Thymus (tissue), 11 donors: ENCODE data around the gene NDST3. TPM values are rescaled to one million over a fixed set of nuclear protein-coding genes. Genes with fewer than 3 reads are reported as not detected.

ENCODE experiments used
- DNase-seq, 9 donors: peaks; one replicate each; pipeline ENCODE4 v3.0.0-alpha.2; 2013; ENCODE audit warnings: low spot score in 9 of 9, low read depth in 6 of 9, missing footprints in 1 of 9
- H3K27ac ChIP-seq, 2 donors: one replicate each; pipeline ENCODE4 v1.5.1; 2013; ENCODE audit warnings: control low read depth in 1 of 2, low read depth in 1 of 2, low read length in 1 of 2, mild to moderate bottlenecking in 1 of 2, moderate library complexity in 1 of 2
- H3K27me3 ChIP-seq, 2 donors: one replicate each; pipeline ENCODE4 v1.5.1; 2013; ENCODE audit warnings: low read length in 1 of 2; ENCODE audit not compliant: control insufficient read depth in 2 of 2, insufficient read depth in 1 of 2
- H3K36me3 ChIP-seq, 2 donors: one replicate each; pipeline ENCODE4 v1.5.1; 2013; ENCODE audit warnings: low read length in 1 of 2, mild to moderate bottlenecking in 1 of 2, moderate library complexity in 1 of 2; ENCODE audit not compliant: control insufficient read depth in 2 of 2, insufficient read depth in 2 of 2
- H3K4me1 ChIP-seq, 2 donors: one replicate each; pipeline ENCODE4 v1.5.1; 2013; ENCODE audit warnings: low read length in 2 of 2; ENCODE audit not compliant: control insufficient read depth in 2 of 2, insufficient read depth in 2 of 2
- H3K4me3 ChIP-seq, 2 donors: one replicate each; pipeline ENCODE4 v1.5.1; 2013; ENCODE audit warnings: low read length in 2 of 2, control low read depth in 1 of 2, mild to moderate bottlenecking in 1 of 2
- H3K9me3 ChIP-seq, 2 donors: one replicate each; pipeline ENCODE4 v1.5.1; 2013; ENCODE audit warnings: low read length in 1 of 2, mild to moderate bottlenecking in 1 of 2; ENCODE audit not compliant: control insufficient read depth in 2 of 2, insufficient read depth in 1 of 2
- WGBS: extraction: QIAGEN DNeasy Blood & Tissue Kit; methylation state at CpG from one replicate; pipeline ENCODE4 v1.1.7; 2013; 5-methylcytosine and 5-hydroxymethylcytosine counted together
- polyA plus RNA-seq: library from polyadenylated mRNA; stranded (reverse); fragments of 200-250 nt; gene quantifications from one replicate; pipeline ENCODE4 v1.2.3, GENCODE V29; 2013
- total RNA-seq: library from RNA; stranded (reverse); fragments of 120-200 nt; gene quantifications from one replicate; pipeline ENCODE4 v1.2.4, GENCODE V29; 2013
- donor health status: healthy.

Gene NDST3
- total and polyA plus RNA-seq, 2 donors = 1.0 to 5.7 TPM

DNA sequence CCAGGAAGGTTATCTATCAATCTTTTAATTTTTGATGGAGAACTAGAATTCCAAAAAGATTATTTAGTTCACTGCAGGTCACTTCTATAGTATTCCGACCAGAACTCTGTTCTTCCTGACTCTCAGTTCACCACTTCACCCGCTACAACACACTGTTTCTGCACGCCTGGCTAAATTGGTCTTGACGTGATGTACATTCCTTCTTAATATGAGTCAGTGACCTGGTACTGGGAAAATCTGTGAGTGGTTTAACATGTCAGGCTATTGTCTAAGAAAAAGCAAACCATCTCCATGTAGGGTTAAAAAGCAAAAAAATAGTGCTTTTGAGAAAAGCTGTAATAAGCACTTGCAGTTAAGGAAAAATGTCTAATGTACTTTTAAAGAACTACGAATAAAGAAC lies 120.4 kb downstream of the NDST3 start:
- H3K9me3 ChIP-seq = no peaks in the 10 kb centered on the region
- no peak overlapping the region for H3K27ac ChIP-seq
- DNase-seq = no peak
- WGBS = 96% methylated on average over 5 of the region's 5 CpGs
- H3K36me3 ChIP-seq = no peaks in the 10 kb centered on the region
- no peaks in the 10 kb centered on the region for H3K4me1 ChIP-seq
- no peaks in the 10 kb centered on the region for H3K27me3 ChIP-seq
- no peak overlapping the region for H3K4me3 ChIP-seq

DNA sequence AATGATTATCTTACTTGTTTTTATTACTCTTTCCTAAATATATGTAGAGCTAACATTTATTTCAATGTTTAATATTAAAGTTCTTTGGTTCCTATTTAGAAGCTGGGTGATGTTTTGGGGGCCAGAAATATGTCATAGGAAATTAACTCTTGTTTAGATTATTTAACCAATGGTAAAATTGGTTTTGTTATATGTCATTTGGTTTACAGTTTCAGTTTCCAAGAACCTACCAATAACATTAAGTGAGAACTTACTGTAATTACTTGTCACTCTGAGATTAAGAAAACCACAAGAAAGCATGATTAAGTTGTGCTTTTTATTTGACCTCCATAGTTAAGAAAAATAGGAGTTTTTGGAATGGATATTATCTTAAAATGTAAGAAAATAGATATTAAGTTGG lies 121.2 kb downstream of the NDST3 start:
- Histone ChIP-seq H3K27ac (no peak overlapping the region), H3K4me1 (no peaks in the 10 kb centered on the region), H3K27me3 (no peaks in the 10 kb centered on the region), H3K9me3 (no peaks in the 10 kb centered on the region), H3K4me3 (no peak overlapping the region), H3K36me3 (no peaks in the 10 kb centered on the region)
- no peak for DNase-seq

DNA sequence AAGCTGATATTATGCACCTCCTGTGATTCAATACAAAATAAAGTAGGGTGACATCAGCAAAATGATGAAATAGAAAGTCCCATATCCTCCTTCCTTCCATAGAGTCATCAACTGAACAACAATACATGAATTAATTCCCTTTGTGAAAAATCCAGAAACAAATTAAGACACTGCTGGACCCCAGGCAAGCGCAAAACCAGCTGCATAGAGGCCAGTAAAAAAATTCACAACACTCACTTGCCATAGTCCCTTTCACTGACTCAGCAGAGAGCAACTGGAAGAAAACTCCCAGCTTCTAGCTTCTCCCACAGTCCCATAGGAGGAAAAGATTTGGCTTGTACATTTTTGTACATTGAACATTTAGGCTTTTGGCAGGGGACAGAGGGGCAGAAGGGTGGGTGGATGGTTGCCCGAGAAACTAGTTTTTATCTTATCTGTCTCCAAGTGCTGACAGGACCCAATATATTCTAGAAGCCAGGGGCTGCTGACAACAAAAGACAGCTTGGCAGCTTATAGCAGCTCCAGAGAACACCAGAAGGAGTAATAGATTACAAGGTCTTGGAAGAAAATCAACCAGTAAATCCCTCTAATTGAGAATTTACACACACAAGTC lies 124.6 kb downstream of the NDST3 start:
- no peak for DNase-seq
- no peaks in the 10 kb centered on the region for H3K4me1 ChIP-seq
- H3K9me3 ChIP-seq = peaks cover 0 to 7% of the 10 kb centered on the region in 2 donors
- H3K36me3 ChIP-seq = no peaks in the 10 kb centered on the region
- WGBS = 93% methylated on average over 2 of the region's 2 CpGs
- H3K4me3 ChIP-seq = no peak overlapping the region
- H3K27me3 ChIP-seq = no peaks in the 10 kb centered on the region
- H3K27ac ChIP-seq = no peak overlapping the region

GRCh38 chr4:118167306-118167705 lies 133.0 kb downstream of the NDST3 start:
- Histone ChIP-seq H3K4me3 (no peak overlapping the region), H3K9me3 (no peaks in the 10 kb centered on the region), H3K27ac (no peak overlapping the region), H3K27me3 (no peaks in the 10 kb centered on the region), H3K36me3 (no peaks in the 10 kb centered on the region), H3K4me1 (peaks cover 0 to 7% of the 10 kb centered on the region in 2 donors)
- WGBS = 98% methylated on average over 1 of the region's 1 CpG
- no peak for DNase-seq

- no peak for DNase-seq
- Histone ChIP-seq H3K9me3 (no peaks in the 10 kb centered on the region), H3K4me1 (peaks cover 4 to 18% of the 10 kb centered on the region in 2 donors), H3K27ac (no peak overlapping the region), H3K36me3 (no peaks in the 10 kb centered on the region), H3K4me3 (no peak overlapping the region), H3K27me3 (no peaks in the 10 kb centered on the region)
- WGBS = 94% methylated on average over 4 of the region's 4 CpGs
These were observed 137.1 kb downstream of the NDST3 start for GRCh38 chr4:118171381-118171780.

DNA sequence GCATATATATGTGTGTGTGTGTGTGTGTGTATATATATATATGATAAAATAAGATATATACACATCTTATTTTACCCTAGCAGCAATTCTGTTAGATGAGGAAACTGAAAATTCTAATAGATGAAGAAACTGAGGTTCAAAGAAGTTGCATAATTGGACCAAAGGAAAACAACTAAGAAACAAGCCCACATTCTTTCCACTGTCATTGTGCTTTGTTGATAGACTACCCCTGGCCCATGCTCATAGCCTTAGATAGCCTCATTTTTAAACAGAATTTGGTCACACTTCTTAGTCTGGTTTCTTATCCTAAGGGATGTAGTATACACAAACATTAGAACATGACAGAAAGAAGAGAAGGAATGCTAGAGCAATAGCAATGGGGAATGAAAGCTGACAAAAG lies 138.8 kb downstream of the NDST3 start:
- DNase-seq = no peak
- Histone ChIP-seq H3K4me3 (no peak overlapping the region), H3K9me3 (no peaks in the 10 kb centered on the region), H3K27ac (peak overlapping the region in 1 of 2 donors; percentile 83), H3K27me3 (no peaks in the 10 kb centered on the region), H3K4me1 (peaks cover 4 to 18% of the 10 kb centered on the region in 2 donors), H3K36me3 (no peaks in the 10 kb centered on the region)

DNA sequence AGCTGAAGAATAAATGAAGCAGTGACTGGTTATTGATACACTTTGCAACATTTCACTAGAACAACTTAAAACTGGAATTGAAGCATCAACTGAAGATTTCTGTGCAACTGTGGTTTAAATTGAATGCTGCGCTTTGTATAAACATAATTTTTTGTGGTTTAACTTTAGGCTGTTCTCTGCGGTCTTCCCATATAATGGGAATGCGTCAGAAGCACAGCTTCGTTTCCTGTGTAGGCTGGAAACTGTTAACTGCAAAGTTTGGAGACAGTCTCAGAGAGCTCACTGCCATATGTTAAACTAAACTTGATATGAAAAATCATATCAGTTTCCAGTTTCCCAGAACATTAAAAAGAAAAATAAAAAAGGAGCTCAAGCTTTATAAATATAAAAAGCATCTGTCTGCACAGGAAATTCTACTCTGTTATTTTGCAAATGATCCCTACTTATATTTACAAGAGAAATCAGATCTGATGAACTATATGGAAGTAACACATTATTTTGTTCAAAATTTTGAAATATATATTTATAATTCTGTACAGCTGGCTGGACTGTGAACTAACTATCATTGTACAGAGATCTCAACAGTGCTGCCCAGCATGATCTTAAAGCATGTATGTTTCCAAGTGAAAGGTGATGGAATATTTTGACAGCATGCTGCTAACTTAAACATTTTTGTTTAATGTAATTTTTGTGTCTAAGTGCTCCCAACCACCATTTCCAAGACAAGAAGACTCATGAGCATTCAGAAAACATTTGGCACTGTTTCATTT lies 139.9 kb downstream of the NDST3 start:
- H3K27me3 ChIP-seq = no peaks in the 10 kb centered on the region
- no peak overlapping the region for H3K4me3 ChIP-seq
- peak overlapping the region; percentile 81 to 83 for H3K27ac ChIP-seq
- no peaks in the 10 kb centered on the region for H3K9me3 ChIP-seq
- H3K4me1 ChIP-seq = peaks cover 4 to 18% of the 10 kb centered on the region in 2 donors
- DNase-seq = peak in 6 of 9 donors; percentile 24 to 78 (median 48)
- H3K36me3 ChIP-seq = no peaks in the 10 kb centered on the region
- 14% methylated on average over 4 of the region's 4 CpGs for WGBS

DNA sequence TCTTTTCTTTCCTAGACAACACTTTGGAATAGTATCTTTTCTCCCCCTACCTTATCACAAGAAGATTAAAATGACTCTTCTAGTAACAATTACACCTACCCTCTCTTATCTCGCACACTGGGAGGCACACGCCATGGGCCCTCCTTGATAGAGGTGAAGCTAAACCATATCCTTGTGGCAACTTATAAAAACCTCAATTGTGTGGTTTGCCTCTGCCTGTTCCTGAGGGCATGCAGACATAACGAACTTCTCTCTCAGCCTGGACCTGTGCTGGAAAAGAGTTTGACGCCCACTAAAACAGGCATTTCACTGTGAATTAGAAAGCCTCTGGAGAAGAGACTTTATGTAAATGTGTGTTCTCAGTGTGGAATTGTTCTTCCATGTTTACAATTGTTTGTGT lies 141.2 kb downstream of the NDST3 start:
- WGBS = 13% methylated on average over 4 of the region's 4 CpGs
- Histone ChIP-seq H3K36me3 (no peaks in the 10 kb centered on the region), H3K27ac (peak overlapping the region in 1 of 2 donors; percentile 48), H3K9me3 (no peaks in the 10 kb centered on the region), H3K4me3 (no peak overlapping the region), H3K27me3 (no peaks in the 10 kb centered on the region), H3K4me1 (peaks cover 4 to 18% of the 10 kb centered on the region in 2 donors)
- DNase-seq = peak in 4 of 9 donors; percentile 9 to 54 (median 14)

DNA sequence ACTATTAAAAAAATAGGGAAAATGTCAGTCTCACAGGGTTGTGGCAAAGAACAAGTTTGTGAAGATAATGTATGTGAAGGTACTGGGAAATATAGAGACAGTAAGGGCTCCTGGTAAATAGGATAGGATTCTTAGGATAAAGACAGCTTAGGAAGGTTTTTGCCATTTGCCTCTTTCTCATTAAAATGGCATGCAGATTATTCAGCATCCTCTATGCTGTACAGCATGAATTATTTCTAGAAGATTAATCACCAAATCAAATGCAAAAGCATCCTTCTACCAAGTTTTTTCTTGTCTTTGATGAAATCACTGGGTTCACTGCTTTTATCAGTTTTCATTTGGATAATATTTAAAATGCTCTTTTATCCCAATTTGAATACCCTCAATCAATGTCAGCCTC lies 142.8 kb downstream of the NDST3 start:
- H3K4me1 ChIP-seq = peaks cover 4 to 11% of the 10 kb centered on the region in 2 donors
- H3K27me3 ChIP-seq = no peaks in the 10 kb centered on the region
- no peak for DNase-seq
- H3K4me3 ChIP-seq = no peak overlapping the region
- no peaks in the 10 kb centered on the region for H3K9me3 ChIP-seq
- no peaks in the 10 kb centered on the region for H3K36me3 ChIP-seq
- no peak overlapping the region for H3K27ac ChIP-seq
